Left ventricle myocardium inferior (tissue), 1 donor: Measurements from ENCODE around the gene C10orf71. TPM values are rescaled to one million over a fixed set of nuclear protein-coding genes. Genes with fewer than 3 reads are reported as not detected.

Source experiments
- DNase-seq: peaks from one replicate; pipeline ENCODE4 v3.0.0-alpha.2; 2020
- H3K27ac ChIP-seq: fragments of 200-600 bp; replicated peaks from 2 replicates; pipeline ENCODE4 v1.8.0; 2021
- H3K27me3 ChIP-seq: fragments of 200-600 bp; 2 replicates; pipeline ENCODE4 v1.8.0; 2021; ENCODE audit warnings: low read depth
- H3K36me3 ChIP-seq: fragments of 200-600 bp; 2 replicates; pipeline ENCODE4 v1.8.0; 2021
- H3K4me1 ChIP-seq: fragments of 200-600 bp; 2 replicates; pipeline ENCODE4 v1.8.0; 2021
- H3K4me3 ChIP-seq: fragments of 200-600 bp; 2 replicates; pipeline ENCODE4 v1.8.0; 2021; ENCODE audit warnings: mild to moderate bottlenecking, moderate library complexity
- H3K9me3 ChIP-seq: fragments of 200-600 bp; replicated peaks from 2 replicates; pipeline ENCODE4 v1.8.0; 2021
- intact Hi-C: fragments of 100-400 bp; cut with micrococcal nuclease; formaldehyde crosslinking; loops from one replicate; pipeline ENCODE4 v1.11.0; 2022
- total RNA-seq: library from RNA; stranded (reverse); fragmentation: NEBNext Ultra II Directional; extraction: Animal tissue kit (Norgen Biotek cat#: 25700); gene quantifications from one replicate; pipeline ENCODE4 v1.2.1, GENCODE V29; 2021
- TF ChIP-seq, protein P1 (sequence below): fragments of 200-600 bp; IDR thresholded peaks from 2 replicates; pipeline ENCODE4 v1.8.0; 2021; ENCODE audit warnings: antibody characterized with exemption, mild to moderate bottlenecking, borderline replicate concordance
- donor health status: DM: no; HTN: yes; CAD: no; lungs with severe emphysema.

C10orf71 gene
- total RNA-seq, 1 donor from 2014 or later, result 136 TPM

DNA sequence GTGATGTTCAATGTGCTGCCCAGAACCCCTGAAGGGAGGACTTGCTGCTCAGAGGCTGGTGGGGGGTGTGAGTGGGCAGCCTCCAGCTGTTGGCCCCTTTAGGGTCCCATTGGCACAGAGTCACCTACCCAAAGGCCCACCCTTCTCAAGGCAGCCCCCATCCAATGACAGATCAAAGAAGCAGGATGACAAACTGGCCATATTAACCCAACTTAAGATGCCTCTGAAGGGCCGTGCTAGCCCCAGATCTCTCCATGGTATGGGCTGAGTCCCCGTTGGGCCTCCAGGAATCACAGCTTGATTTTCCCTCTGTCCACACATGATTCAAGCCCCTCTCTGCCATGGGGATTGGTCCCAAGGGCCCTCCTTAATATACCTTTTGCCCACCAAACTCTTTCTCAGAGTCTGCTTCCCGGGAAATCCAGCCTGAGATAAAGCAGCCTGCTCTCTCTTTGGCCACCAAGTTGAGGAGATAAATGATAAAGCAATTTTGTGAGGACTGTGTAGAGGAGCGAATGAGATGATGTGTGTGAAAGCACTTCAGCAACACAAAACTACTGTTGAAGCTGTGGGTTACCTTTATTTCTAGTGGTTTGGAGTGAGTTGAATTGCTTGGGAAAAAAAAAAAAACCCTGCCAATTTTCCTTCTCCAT is 38.2 kb upstream of the C10orf71 start:
- no peaks in the 10 kb centered on the region for H3K36me3 ChIP-seq
- no peak overlapping the region for H3K4me3 ChIP-seq
- H3K4me1 ChIP-seq, result no peaks in the 10 kb centered on the region
- H3K27me3 ChIP-seq, result no peaks in the 10 kb centered on the region
- no peak for DNase-seq
- H3K27ac ChIP-seq, result no peak overlapping the region
- H3K9me3 ChIP-seq, result peaks cover 16% of the 10 kb centered on the region
- TF ChIP-seq, protein P1, sequence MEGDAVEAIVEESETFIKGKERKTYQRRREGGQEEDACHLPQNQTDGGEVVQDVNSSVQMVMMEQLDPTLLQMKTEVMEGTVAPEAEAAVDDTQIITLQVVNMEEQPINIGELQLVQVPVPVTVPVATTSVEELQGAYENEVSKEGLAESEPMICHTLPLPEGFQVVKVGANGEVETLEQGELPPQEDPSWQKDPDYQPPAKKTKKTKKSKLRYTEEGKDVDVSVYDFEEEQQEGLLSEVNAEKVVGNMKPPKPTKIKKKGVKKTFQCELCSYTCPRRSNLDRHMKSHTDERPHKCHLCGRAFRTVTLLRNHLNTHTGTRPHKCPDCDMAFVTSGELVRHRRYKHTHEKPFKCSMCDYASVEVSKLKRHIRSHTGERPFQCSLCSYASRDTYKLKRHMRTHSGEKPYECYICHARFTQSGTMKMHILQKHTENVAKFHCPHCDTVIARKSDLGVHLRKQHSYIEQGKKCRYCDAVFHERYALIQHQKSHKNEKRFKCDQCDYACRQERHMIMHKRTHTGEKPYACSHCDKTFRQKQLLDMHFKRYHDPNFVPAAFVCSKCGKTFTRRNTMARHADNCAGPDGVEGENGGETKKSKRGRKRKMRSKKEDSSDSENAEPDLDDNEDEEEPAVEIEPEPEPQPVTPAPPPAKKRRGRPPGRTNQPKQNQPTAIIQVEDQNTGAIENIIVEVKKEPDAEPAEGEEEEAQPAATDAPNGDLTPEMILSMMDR, result no peak
- intact Hi-C loops, result no loop called here

DNA sequence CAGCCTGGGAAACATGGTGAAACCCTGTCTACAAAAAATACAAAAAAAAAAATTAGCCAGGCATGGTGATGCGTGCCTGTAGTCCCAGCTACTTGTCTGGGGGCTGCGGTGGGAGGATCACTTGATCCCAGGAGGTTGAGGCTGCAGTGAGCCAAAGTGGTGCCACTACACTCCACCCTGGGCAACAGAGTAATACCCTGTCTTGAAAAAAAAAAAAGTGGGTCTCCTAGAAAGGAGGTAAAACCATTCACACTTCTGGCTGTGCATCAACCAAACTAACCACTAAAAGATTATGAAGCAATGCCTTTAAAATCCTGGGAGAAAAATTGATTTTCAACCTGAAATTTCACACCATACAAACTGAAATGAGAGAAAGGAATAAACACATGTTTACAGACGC is 35.4 kb upstream of the C10orf71 start:
- peaks cover 36% of the 10 kb centered on the region for H3K9me3 ChIP-seq
- H3K4me3 ChIP-seq, result no peak overlapping the region
- H3K27me3 ChIP-seq, result no peaks in the 10 kb centered on the region
- intact Hi-C loops, result no loop called here
- no peaks in the 10 kb centered on the region for H3K4me1 ChIP-seq
- no peak overlapping the region for H3K27ac ChIP-seq
- no peaks in the 10 kb centered on the region for H3K36me3 ChIP-seq
- TF ChIP-seq, protein P1, result no peak
- no peak for DNase-seq

DNA sequence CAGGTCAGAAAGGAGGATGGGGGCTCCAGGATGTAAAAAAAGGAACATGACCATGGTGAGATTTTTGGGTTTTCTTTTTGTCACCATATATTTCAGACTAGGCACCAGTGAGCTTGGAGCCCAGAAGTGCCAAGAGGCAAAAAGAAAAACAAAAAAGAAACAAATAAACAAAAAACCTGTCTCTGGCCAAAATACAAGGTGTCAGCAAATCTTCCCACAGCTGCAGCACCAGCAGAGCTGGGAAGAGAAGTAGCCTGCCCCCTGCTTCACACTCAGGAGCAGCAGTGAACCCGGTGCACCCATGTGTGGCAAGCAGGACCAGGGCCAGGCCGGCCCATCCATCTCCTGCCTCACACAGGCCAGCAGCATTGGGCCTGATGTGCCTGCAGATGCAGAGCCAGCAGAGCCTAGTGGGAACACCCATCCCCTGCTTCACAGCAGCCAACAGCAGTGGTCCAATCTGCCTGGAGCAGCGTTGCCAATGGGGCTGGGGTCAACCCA is 34.7 kb upstream of the C10orf71 start:
- Histone ChIP-seq H3K4me3 (no peak overlapping the region), H3K9me3 (peaks cover 36% of the 10 kb centered on the region), H3K27me3 (no peaks in the 10 kb centered on the region), H3K4me1 (no peaks in the 10 kb centered on the region), H3K27ac (no peak overlapping the region), H3K36me3 (no peaks in the 10 kb centered on the region)
- intact Hi-C loops, result no loop called here
- TF ChIP-seq, protein P1, result no peak
- DNase-seq, result no peak

DNA sequence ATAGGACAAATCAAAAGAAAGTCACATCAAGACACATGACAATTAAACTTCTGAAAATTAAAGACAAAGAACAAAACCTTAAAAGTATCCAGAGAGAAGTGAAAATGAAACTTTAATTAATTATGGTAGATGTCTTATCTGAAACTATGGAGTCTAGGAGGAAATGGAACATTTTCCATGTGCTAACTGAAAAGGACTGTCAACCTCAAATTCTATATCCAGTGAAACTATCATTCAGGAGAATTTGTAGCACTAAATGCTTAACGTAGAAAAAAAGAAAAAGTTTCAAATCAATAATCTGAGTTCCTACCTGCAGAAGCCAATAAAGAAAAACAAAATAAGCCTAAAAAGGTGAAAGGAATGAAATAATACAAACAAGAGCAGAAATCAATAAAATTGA is 33.1 kb upstream of the C10orf71 start:
- TF ChIP-seq, protein P1, result no peak
- no peak overlapping the region for H3K27ac ChIP-seq
- H3K36me3 ChIP-seq, result no peaks in the 10 kb centered on the region
- intact Hi-C loops, result no loop called here
- H3K27me3 ChIP-seq, result no peaks in the 10 kb centered on the region
- no peak overlapping the region for H3K4me3 ChIP-seq
- H3K4me1 ChIP-seq, result peaks cover 8% of the 10 kb centered on the region
- peaks cover 36% of the 10 kb centered on the region for H3K9me3 ChIP-seq
- no peak for DNase-seq

DNA sequence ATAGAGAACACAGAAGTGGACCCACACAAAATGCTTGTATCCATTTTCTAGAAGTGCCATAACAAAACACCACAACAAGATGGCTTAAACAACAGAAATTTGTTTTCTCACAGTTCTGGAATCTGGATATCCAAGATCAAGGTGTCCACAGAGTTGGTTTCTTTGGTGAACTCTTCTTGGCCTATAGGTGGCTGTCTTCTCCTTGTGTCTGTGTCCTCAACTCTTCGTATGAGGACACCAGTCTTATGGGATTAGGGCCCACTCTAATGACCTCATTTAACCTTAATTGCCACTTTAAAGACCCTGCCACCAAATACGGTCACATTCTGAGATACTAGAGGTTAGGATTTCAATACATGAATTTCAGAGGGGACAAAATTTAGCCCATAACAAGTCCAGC is 30.8 kb upstream of the C10orf71 start:
- Histone ChIP-seq H3K27me3 (no peaks in the 10 kb centered on the region), H3K36me3 (no peaks in the 10 kb centered on the region), H3K4me1 (peaks cover 31% of the 10 kb centered on the region), H3K27ac (no peak overlapping the region), H3K4me3 (no peak overlapping the region), H3K9me3 (peaks cover 36% of the 10 kb centered on the region)
- DNase-seq, result no peak
- intact Hi-C loops, result no loop called here
- TF ChIP-seq, protein P1, result no peak
